Heart left ventricle (tissue), 16 donors: Measurements from ENCODE around the gene TGFB1I1. TPM values are rescaled to one million over a fixed set of nuclear protein-coding genes. Genes with fewer than 3 reads are reported as not detected.

Experiments
- ATAC-seq, 4 donors: fragments of 200-7000 bp; cut with Tn5 transposase; one replicate each; pipeline ENCODE4 v1.9.1; 2020 to 2022; ENCODE audit warnings: moderate library complexity in 4 of 4, mild to moderate bottlenecking in 3 of 4, moderate number of reproducible peaks in 1 of 4
- DNase-seq, 5 donors: peaks; one replicate each; pipeline ENCODE4 v3.0.0-alpha.2; 2020
- H3K27ac ChIP-seq, 12 donors: fragments of 200-600 bp; sonication (generic) in 4 of 12; one replicate each; pipeline versions ENCODE4 v1.5.0 to v1.8.0; 2016 to 2022; ENCODE audit warnings: mild to moderate bottlenecking in 2 of 12
- H3K27me3 ChIP-seq, 9 donors: fragments of 200-600 bp; sonication (generic) in 2 of 9; one replicate each; pipeline versions ENCODE4 v1.5.1 to v1.8.0; 2016 to 2022; ENCODE audit warnings: mild to moderate bottlenecking in 3 of 9
- H3K36me3 ChIP-seq, 9 donors: fragments of 200-600 bp; sonication (generic) in 2 of 9; one replicate each; pipeline versions ENCODE4 v1.5.0 to v1.8.0; 2018 to 2022; ENCODE audit warnings: mild to moderate bottlenecking in 2 of 9
- H3K4me1 ChIP-seq, 12 donors: fragments of 200-600 bp; sonication (generic) in 4 of 12; one replicate each; pipeline versions ENCODE4 v1.5.0 to v1.8.0; 2016 to 2022; ENCODE audit warnings: mild to moderate bottlenecking in 3 of 12
- H3K4me3 ChIP-seq, 12 donors: fragments of 200-600 bp; sonication (generic) in 4 of 12; one replicate each; pipeline versions ENCODE4 v1.5.0 to v1.8.0; 2017 to 2022; ENCODE audit warnings: mild to moderate bottlenecking in 9 of 12, moderate library complexity in 4 of 12
- H3K9me3 ChIP-seq, 12 donors: fragments of 200-600 bp; sonication (generic) in 4 of 12; one replicate each; pipeline versions ENCODE4 v1.5.0 to v1.8.0; 2016 to 2022; ENCODE audit warnings: mild to moderate bottlenecking in 1 of 12
- POLR2A ChIP-seq, 2 donors: fragments of 450-650 bp; IDR thresholded peaks; one replicate each; pipeline ENCODE4 v1.6.1; 2017; ENCODE audit warnings: antibody characterized with exemption in 2 of 2, mild to moderate bottlenecking in 2 of 2, moderate library complexity in 2 of 2
- WGBS, 4 donors: extraction: QIAGEN DNeasy Blood & Tissue Kit in 2 of 4; methylation state at CpG; one replicate each; pipeline versions ENCODE4 v1.1.5 to v1.1.7; 2013 to 2018; 5-methylcytosine and 5-hydroxymethylcytosine counted together
- intact Hi-C, 10 donors: fragments of 100-400 bp; cut with DNase I; formaldehyde crosslinking; loops; one replicate each; pipeline versions ENCODE4 v1.11.1 to v1.14.2; 2022
- polyA plus RNA-seq, 2 donors: library from polyadenylated mRNA; stranded (reverse); fragments of 200-250 nt; gene quantifications; one replicate each; pipeline ENCODE4 v1.2.3, GENCODE V29; 2013
- total RNA-seq, 9 donors: library from RNA; depleted of rRNA in 2 of 9; stranded (reverse); fragments of >200 nt in 2 of 9; fragmentation: NEBNext Ultra II Directional in 3 of 9; extraction: Animal tissue kit (Norgen Biotek cat#: 25700) in 3 of 9; gene quantifications; one replicate each; pipeline versions ENCODE4 v1.1.0 to v1.2.4, GENCODE V29; 2016 to 2023
- TF ChIP-seq, protein P1 (sequence below), 12 donors: fragments of 200-600 bp; sonication (generic) in 4 of 12; IDR thresholded peaks; one replicate each; pipeline versions ENCODE4 v1.5.0 to v1.8.0; 2018 to 2022; ENCODE audit warnings: antibody characterized with exemption in 12 of 12, mild to moderate bottlenecking in 5 of 12
- donor health status: ischemic (EF 13 %, LVEDD 7.1; RV severe dilation, severe dysfunction).
- donor health status: healthy with polysubstance abuse.
- donor health status: DM: no; HTN: yes; CAD: no.
- donor health status: DM: no; HTN: no; CAD: no.
- donor health status: ischemic (EF 25% LVEDD 6.9; RV normal size, moderate dysfunction).
- donor health status: ischemic (EF 25% LVEDD 5.7; RV mildly dilated, moderate dysfunction).
- donor health status: healthy.
- donor health status: DM: yes; HTN: yes; CAD: no.
- donor health status: ischemic (EF 35%, LVEDD 5.7; RV mildly dilated, moderate dysfunction).
- donor health status: nonischemic (EF 11% LVEDD 7.7; RV severe dilation, severe dysfunction).
- donor health status: DM: yes; HTN: yes; CAD: no.
- donor health status: PGD.
- donor health status: ischemic (EF 29% LVEDD 5.4; RV normal size, mild dysfunction).
- donor health status: nonischemic (EF 23%, LVEDD 6.1; RV moderate dilation, normal function).

The TGFB1I1 gene
- total and polyA plus RNA-seq, 11 donors: 12.9 to 37.7 (median 19.5) TPM

DNA sequence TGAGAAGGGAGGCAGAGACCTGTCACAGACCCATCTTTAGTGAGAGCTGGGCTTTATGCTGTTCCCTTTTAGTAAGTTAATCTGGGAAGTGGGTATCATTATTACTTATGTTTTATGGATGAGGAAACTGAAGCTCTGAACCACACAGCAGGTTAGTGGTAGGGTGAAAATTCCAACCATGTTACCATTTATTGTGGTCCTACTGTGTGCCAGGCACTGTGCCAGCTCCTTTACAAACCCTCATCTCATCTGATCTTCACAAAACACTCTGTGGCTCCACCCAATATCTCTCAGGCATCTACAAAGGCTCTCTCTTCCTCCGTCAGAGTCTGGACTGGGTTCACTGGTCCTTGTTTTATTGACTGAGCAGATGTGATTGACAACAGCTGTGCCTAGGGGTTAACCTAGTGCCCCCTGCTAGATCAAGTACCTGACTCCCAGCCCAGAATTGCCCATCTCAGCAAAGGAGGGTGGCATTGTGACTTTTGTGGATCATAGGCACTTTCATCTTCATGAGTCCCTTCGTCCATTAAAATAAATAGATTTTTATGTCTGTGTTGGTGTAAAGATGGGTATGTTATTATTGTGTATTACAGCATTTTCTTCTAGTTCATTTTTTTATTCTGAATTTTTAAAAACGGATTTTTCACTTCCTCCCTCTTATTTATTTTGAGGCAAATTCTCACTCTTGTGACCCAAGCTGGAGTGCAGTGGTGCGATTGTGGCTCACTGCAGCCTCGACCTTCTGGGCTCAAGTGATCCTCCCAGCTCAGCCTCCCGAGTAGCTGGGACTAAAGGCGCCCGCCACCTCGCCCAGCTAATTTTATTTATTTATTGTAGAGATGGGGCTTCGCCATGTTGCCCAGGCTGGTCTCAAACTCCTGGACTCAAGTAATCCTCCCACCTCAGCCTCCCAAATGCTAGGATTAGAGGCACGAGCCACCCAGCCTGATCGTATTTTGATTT is 3.1 kb downstream of the TGFB1I1 start:
- TF ChIP-seq, protein P1, sequence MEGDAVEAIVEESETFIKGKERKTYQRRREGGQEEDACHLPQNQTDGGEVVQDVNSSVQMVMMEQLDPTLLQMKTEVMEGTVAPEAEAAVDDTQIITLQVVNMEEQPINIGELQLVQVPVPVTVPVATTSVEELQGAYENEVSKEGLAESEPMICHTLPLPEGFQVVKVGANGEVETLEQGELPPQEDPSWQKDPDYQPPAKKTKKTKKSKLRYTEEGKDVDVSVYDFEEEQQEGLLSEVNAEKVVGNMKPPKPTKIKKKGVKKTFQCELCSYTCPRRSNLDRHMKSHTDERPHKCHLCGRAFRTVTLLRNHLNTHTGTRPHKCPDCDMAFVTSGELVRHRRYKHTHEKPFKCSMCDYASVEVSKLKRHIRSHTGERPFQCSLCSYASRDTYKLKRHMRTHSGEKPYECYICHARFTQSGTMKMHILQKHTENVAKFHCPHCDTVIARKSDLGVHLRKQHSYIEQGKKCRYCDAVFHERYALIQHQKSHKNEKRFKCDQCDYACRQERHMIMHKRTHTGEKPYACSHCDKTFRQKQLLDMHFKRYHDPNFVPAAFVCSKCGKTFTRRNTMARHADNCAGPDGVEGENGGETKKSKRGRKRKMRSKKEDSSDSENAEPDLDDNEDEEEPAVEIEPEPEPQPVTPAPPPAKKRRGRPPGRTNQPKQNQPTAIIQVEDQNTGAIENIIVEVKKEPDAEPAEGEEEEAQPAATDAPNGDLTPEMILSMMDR (IDR thresholded peaks at IDR 0.05): no peak
- no peak for TF ChIP-seq POLR2A (IDR thresholded peaks at IDR 0.05)
- DNase-seq (no peak), ATAC-seq (no peak)
- H3K4me3 ChIP-seq: no peak overlapping the region
- intact Hi-C loops: loop anchor here in 2 of 10 donors (5.0 kb wide), 1 partner anchor 32 kb away; the partner anchor contains the start of gene RUSF1 (in 2 of the 2)
- H3K36me3 ChIP-seq: peaks cover 0 to 50% (median 39%) of the 10 kb centered on the region in 9 donors
- peaks cover 0 to 31% (median 14%) of the 10 kb centered on the region in 12 donors for H3K4me1 ChIP-seq
- H3K9me3 ChIP-seq: no peaks in the 10 kb centered on the region
- peaks cover 0 to 2% (median 0%) of the 10 kb centered on the region in 9 donors for H3K27me3 ChIP-seq
- WGBS, 4 donors: 91 to 95% (median 93%) methylated on average over 12 of the region's 12 CpGs
- H3K27ac ChIP-seq: peak overlapping the region in 1 of 12 donors; percentile 97

DNA sequence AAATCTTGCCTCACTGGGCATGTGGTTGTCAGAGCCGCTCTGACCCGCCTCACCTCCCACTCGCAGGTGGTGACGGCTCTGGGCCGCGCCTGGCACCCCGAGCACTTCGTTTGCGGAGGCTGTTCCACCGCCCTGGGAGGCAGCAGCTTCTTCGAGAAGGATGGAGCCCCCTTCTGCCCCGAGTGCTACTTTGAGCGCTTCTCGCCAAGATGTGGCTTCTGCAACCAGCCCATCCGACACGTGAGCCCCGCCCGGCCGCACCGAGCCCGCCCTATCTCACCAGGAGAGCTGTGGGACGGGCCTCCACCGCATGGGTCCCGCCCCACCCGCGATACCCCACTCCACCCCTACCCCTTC is 4.0 kb downstream of the TGFB1I1 start:
- intact Hi-C loops: no loop called here
- 83 to 89% (median 88%) methylated on average over 20 to 26 of the region's 26 CpGs for WGBS, 4 donors
- DNase-seq: no peak
- no peak for ATAC-seq
- Histone ChIP-seq H3K9me3 (no peaks in the 10 kb centered on the region), H3K27me3 (peaks cover 0 to 2% (median 0%) of the 10 kb centered on the region in 9 donors), H3K4me1 (peaks cover 0 to 34% (median 17%) of the 10 kb centered on the region in 12 donors), H3K36me3 (peaks cover 0 to 50% (median 39%) of the 10 kb centered on the region in 9 donors), H3K27ac (peak overlapping the region in 1 of 12 donors; percentile 72), H3K4me3 (peak overlapping the region in 1 of 12 donors; percentile 56)
- TF ChIP-seq, protein P1 (IDR thresholded peaks at IDR 0.05): no peak
- no peak for TF ChIP-seq POLR2A (IDR thresholded peaks at IDR 0.05)

DNA sequence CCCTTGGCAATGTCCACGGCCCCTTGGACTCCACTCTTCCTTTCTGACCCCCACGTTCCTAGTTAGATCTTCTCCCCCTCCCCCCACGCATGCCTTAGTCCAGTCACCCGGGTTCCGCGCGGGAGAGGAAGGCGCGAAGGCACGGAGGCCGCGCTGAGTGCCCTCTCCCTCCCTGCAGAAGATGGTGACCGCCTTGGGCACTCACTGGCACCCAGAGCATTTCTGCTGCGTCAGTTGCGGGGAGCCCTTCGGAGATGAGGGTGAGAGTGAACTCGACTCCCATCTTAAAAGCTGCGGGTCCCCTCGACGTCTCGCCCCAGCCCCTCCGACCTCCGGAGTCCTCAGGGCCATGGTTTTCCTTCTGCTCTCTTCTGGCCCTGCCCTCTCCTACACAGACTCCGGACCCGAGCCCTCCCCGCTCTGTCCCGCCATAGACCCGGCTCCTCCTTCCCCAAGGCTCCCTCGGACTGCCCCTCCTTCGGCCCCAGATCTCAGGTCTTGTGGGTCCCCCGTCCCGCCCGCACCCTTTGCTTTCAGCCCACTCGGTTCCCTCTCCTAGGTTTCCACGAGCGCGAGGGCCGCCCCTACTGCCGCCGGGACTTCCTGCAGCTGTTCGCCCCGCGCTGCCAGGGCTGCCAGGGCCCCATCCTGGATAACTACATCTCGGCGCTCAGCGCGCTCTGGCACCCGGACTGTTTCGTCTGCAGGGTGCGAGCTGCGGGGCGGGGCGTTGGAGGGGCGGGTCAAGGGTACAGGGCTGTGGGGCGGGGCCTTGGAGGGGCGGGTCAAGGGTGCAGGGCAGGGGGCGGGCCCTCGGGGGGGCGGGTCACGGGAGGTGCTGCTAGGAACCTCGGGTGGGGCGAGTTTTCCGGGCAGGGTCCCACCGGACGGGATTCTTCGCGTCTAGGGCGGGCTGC is 4.6 kb downstream of the TGFB1I1 start:
- DNase-seq (peak; percentile 63 to 89 (median 74)), ATAC-seq (peak in 2 of 4 donors; percentile 30 to 44)
- peaks cover 0 to 2% (median 0%) of the 10 kb centered on the region in 9 donors for H3K27me3 ChIP-seq
- peaks cover 0 to 50% (median 39%) of the 10 kb centered on the region in 9 donors for H3K36me3 ChIP-seq
- intact Hi-C loops: no loop called here
- WGBS, 4 donors: 69 to 84% (median 78%) methylated on average over 61 to 68 of the region's 68 CpGs
- H3K4me1 ChIP-seq: peaks cover 0 to 31% (median 13%) of the 10 kb centered on the region in 12 donors
- no peaks in the 10 kb centered on the region for H3K9me3 ChIP-seq
- peak overlapping the region in 1 of 12 donors; percentile 72 for H3K27ac ChIP-seq
- TF ChIP-seq, protein P1 (IDR thresholded peaks at IDR 0.05): no peak
- no peak for TF ChIP-seq POLR2A (IDR thresholded peaks at IDR 0.05)
- H3K4me3 ChIP-seq: peak overlapping the region in 6 of 12 donors; percentile 5 to 56 (median 30)
